Heart left ventricle (tissue), 16 donors: ENCODE results near the gene CTAGE1. TPM values are rescaled to one million over a fixed set of nuclear protein-coding genes. Genes with fewer than 3 reads are reported as not detected.
"Not testable (repeated sequence)": the region's sequence is repeated elsewhere in the genome, so short reads cannot be mapped to it uniquely, and the experiment has no call there.

Source experiments
- ATAC-seq, 4 donors: fragments of 200-7000 bp; cut with Tn5 transposase; one replicate each; pipeline ENCODE4 v1.9.1; 2020 to 2022; ENCODE audit warnings: moderate library complexity in 4 of 4, mild to moderate bottlenecking in 3 of 4, moderate number of reproducible peaks in 1 of 4
- DNase-seq, 5 donors: peaks; one replicate each; pipeline ENCODE4 v3.0.0-alpha.2; 2020
- H3K27ac ChIP-seq, 12 donors: fragments of 200-600 bp; sonication (generic) in 4 of 12; one replicate each; pipeline versions ENCODE4 v1.5.0 to v1.8.0; 2016 to 2022; ENCODE audit warnings: mild to moderate bottlenecking in 2 of 12
- H3K27me3 ChIP-seq, 9 donors: fragments of 200-600 bp; sonication (generic) in 2 of 9; one replicate each; pipeline versions ENCODE4 v1.5.1 to v1.8.0; 2016 to 2022; ENCODE audit warnings: mild to moderate bottlenecking in 3 of 9
- H3K36me3 ChIP-seq, 9 donors: fragments of 200-600 bp; sonication (generic) in 2 of 9; one replicate each; pipeline versions ENCODE4 v1.5.0 to v1.8.0; 2018 to 2022; ENCODE audit warnings: mild to moderate bottlenecking in 2 of 9
- H3K4me1 ChIP-seq, 12 donors: fragments of 200-600 bp; sonication (generic) in 4 of 12; one replicate each; pipeline versions ENCODE4 v1.5.0 to v1.8.0; 2016 to 2022; ENCODE audit warnings: mild to moderate bottlenecking in 3 of 12
- H3K4me3 ChIP-seq, 12 donors: fragments of 200-600 bp; sonication (generic) in 4 of 12; one replicate each; pipeline versions ENCODE4 v1.5.0 to v1.8.0; 2017 to 2022; ENCODE audit warnings: mild to moderate bottlenecking in 9 of 12, moderate library complexity in 4 of 12
- H3K9me3 ChIP-seq, 12 donors: fragments of 200-600 bp; sonication (generic) in 4 of 12; one replicate each; pipeline versions ENCODE4 v1.5.0 to v1.8.0; 2016 to 2022; ENCODE audit warnings: mild to moderate bottlenecking in 1 of 12
- POLR2A ChIP-seq, 2 donors: fragments of 450-650 bp; IDR thresholded peaks; one replicate each; pipeline ENCODE4 v1.6.1; 2017; ENCODE audit warnings: antibody characterized with exemption in 2 of 2, mild to moderate bottlenecking in 2 of 2, moderate library complexity in 2 of 2
- WGBS, 4 donors: extraction: QIAGEN DNeasy Blood & Tissue Kit in 2 of 4; methylation state at CpG; one replicate each; pipeline versions ENCODE4 v1.1.5 to v1.1.7; 2013 to 2018; 5-methylcytosine and 5-hydroxymethylcytosine counted together
- intact Hi-C, 10 donors: fragments of 100-400 bp; cut with DNase I; formaldehyde crosslinking; loops; one replicate each; pipeline versions ENCODE4 v1.11.1 to v1.14.2; 2022
- polyA plus RNA-seq, 2 donors: library from polyadenylated mRNA; stranded (reverse); fragments of 200-250 nt; gene quantifications; one replicate each; pipeline ENCODE4 v1.2.3, GENCODE V29; 2013
- total RNA-seq, 9 donors: library from RNA; depleted of rRNA in 2 of 9; stranded (reverse); fragments of >200 nt in 2 of 9; fragmentation: NEBNext Ultra II Directional in 3 of 9; extraction: Animal tissue kit (Norgen Biotek cat#: 25700) in 3 of 9; gene quantifications; one replicate each; pipeline versions ENCODE4 v1.1.0 to v1.2.4, GENCODE V29; 2016 to 2023
- TF ChIP-seq, protein P1 (sequence below), 12 donors: fragments of 200-600 bp; sonication (generic) in 4 of 12; IDR thresholded peaks; one replicate each; pipeline versions ENCODE4 v1.5.0 to v1.8.0; 2018 to 2022; ENCODE audit warnings: antibody characterized with exemption in 12 of 12, mild to moderate bottlenecking in 5 of 12
- donor health status: ischemic (EF 13 %, LVEDD 7.1; RV severe dilation, severe dysfunction).
- donor health status: healthy with polysubstance abuse.
- donor health status: DM: no; HTN: yes; CAD: no.
- donor health status: DM: no; HTN: no; CAD: no.
- donor health status: ischemic (EF 25% LVEDD 6.9; RV normal size, moderate dysfunction).
- donor health status: ischemic (EF 25% LVEDD 5.7; RV mildly dilated, moderate dysfunction).
- donor health status: healthy.
- donor health status: DM: yes; HTN: yes; CAD: no.
- donor health status: ischemic (EF 35%, LVEDD 5.7; RV mildly dilated, moderate dysfunction).
- donor health status: nonischemic (EF 11% LVEDD 7.7; RV severe dilation, severe dysfunction).
- donor health status: DM: yes; HTN: yes; CAD: no.
- donor health status: PGD.
- donor health status: ischemic (EF 29% LVEDD 5.4; RV normal size, mild dysfunction).
- donor health status: nonischemic (EF 23%, LVEDD 6.1; RV moderate dilation, normal function).

The CTAGE1 gene
- total and polyA plus RNA-seq, 11 donors, result 0.03 TPM; not detected in 10

DNA sequence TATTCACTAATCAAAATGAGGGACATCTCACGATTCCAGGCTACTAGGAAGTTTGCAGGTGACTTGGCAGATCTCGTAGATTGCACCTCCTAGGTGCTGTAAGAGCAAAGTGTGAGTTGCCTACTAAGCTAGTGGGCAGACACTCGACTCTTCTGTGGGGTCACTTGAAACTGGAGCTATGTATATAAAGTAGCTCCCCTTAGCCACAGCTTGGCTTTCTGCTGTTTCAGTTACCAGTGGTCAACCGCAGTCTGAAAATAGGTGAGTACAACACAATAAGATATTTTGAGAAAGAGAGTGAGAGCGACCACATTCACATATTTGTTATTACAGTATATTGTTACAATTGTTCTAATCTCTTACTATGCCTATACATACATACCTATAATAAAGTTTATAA, 23.3 kb downstream of the CTAGE1 start:
- Histone ChIP-seq H3K27me3 (no peaks in the 10 kb centered on the region), H3K36me3 (no peaks in the 10 kb centered on the region), H3K4me3 (no peak overlapping the region), H3K27ac (no peak overlapping the region), H3K4me1 (peaks cover 0 to 24% (median 15%) of the 10 kb centered on the region in 12 donors), H3K9me3 (no peaks in the 10 kb centered on the region)
- no peak for TF ChIP-seq POLR2A (IDR thresholded peaks at IDR 0.05)
- TF ChIP-seq, protein P1, sequence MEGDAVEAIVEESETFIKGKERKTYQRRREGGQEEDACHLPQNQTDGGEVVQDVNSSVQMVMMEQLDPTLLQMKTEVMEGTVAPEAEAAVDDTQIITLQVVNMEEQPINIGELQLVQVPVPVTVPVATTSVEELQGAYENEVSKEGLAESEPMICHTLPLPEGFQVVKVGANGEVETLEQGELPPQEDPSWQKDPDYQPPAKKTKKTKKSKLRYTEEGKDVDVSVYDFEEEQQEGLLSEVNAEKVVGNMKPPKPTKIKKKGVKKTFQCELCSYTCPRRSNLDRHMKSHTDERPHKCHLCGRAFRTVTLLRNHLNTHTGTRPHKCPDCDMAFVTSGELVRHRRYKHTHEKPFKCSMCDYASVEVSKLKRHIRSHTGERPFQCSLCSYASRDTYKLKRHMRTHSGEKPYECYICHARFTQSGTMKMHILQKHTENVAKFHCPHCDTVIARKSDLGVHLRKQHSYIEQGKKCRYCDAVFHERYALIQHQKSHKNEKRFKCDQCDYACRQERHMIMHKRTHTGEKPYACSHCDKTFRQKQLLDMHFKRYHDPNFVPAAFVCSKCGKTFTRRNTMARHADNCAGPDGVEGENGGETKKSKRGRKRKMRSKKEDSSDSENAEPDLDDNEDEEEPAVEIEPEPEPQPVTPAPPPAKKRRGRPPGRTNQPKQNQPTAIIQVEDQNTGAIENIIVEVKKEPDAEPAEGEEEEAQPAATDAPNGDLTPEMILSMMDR (IDR thresholded peaks at IDR 0.05), result no peak
- WGBS, 4 donors, result 91 to 95% (median 92%) methylated on average over 5 of the region's 5 CpGs
- DNase-seq (no peak), ATAC-seq (no peak)
- intact Hi-C loops, result loop anchor here in 1 of 10 donors (10.0 kb wide), 1 partner anchor 50 kb away; no protein-coding TSS in a partner anchor

DNA sequence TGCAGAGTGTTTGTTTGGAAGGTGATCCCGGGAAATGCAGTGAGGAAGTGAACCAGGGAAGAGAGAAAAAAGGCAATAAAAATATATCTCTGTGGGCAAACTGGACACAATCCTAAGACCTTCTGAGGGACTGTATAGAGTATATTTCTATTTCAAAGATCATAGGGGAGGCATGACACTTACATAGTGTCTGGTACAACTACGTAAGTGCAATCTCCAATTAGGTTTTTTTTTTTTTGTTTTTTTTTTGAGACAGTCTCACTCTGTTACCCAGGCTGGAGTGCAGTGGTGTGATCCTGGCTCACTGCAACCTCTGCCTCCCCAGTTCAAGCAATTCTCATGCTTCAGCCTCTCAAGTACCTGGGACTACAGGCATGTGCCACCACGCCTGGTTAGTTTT, 24.6 kb downstream of the CTAGE1 start:
- H3K4me3 ChIP-seq, H3K27me3 ChIP-seq, DNase-seq, H3K36me3 ChIP-seq, ATAC-seq, H3K27ac ChIP-seq, H3K9me3 ChIP-seq: not testable (repeated sequence)
- 90 to 93% (median 91%) methylated on average over 3 of the region's 3 CpGs for WGBS, 4 donors
- intact Hi-C loops, result loop anchor here in 1 of 10 donors (10.0 kb wide), 1 partner anchor 48 kb away; no protein-coding TSS in a partner anchor
- H3K4me1 ChIP-seq, result peaks cover 0 to 18% (median 6%) of the 10 kb centered on the region in 12 donors

DNA sequence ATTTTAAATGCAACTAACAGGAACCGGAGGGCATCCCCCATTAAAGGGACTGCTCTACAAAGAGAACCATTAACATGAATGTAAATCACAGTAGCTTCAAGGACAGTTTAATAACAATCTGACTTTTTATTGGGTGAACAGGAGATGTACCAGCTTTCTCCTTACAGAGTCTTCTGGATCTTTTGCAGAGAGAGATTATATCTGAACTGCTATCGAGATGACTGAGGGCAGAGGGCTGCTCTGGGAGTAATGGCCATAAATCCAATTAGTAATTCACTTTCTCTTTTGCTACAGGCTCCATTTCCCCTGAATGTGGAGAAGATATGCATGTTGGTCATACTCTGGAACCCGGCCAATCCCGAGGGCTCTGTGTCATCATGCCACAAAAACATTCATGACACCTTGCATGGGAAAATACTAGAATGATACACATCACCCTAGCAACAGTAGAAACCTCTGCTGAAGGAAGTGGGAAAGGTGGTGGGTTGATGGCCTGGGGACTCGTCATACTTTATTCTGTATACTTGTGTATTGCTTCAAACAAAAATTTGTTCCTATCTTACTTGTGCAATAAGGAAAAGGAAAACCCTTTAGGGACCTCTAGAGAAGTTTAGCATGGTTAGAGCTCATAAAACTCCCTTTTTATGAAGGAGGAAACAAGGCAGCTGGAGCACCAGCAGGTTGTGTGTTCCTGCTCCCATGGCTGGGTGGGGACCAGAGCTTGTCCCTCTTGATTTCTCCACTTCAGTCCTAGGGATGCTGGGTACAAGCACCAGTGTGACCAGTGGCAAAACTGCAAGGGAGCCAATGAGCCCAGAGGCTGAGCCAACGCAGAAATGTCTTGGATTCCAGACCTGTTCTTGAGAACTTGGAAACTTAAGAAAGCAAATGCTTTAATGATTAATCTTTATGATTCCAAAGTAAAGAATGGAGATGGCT, 26.0 kb downstream of the CTAGE1 start:
- intact Hi-C loops, result loop anchor here in 1 of 10 donors (10.0 kb wide), 1 partner anchor 47 kb away; no protein-coding TSS in a partner anchor
- TF ChIP-seq POLR2A (IDR thresholded peaks at IDR 0.05), result no peak
- TF ChIP-seq, protein P1 (IDR thresholded peaks at IDR 0.05), result no peak
- Histone ChIP-seq H3K27me3 (no peaks in the 10 kb centered on the region), H3K4me1 (peaks cover 0 to 22% (median 7%) of the 10 kb centered on the region in 12 donors), H3K36me3 (no peaks in the 10 kb centered on the region), H3K27ac (no peak overlapping the region), H3K9me3 (no peaks in the 10 kb centered on the region), H3K4me3 (no peak overlapping the region)
- WGBS, 4 donors, result 54 to 66% (median 61%) methylated on average over 6 of the region's 6 CpGs
- peak in 1 of 5 donors; percentile 9 for DNase-seq
- peak in 2 of 4 donors; percentile 15 to 16 for ATAC-seq

DNA sequence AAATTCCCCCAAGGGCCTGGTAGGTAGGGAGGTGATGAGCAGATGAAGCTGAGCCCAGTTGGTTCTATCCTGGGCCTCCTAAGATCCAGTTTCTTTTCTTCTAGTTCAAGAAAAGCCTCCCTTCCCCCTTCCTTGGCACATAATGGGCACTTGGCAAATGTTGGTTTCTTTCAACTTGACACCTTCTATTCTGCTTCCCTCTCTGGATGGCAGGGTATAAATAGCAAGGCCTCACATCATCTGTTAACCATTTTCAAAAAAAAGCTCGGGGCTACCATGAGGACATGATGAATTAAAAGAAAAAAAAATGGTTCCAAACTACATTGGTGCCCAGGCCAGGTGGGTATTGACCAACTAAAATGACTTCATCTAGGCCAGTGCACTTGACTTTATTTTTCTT, 29.9 kb downstream of the CTAGE1 start:
- DNase-seq (peak in 1 of 5 donors; percentile 8), ATAC-seq (peak; percentile 59 to 88 (median 73))
- H3K4me1 ChIP-seq, result peaks cover 0 to 22% (median 7%) of the 10 kb centered on the region in 12 donors
- 35 to 57% (median 49%) methylated on average over 1 of the region's 1 CpG for WGBS, 4 donors
- peak overlapping the region in 2 of 12 donors; percentile 41 to 55 for H3K27ac ChIP-seq
- H3K9me3 ChIP-seq, result no peaks in the 10 kb centered on the region
- TF ChIP-seq, protein P1 (IDR thresholded peaks at IDR 0.05), result no peak
- TF ChIP-seq POLR2A (IDR thresholded peaks at IDR 0.05), result no peak
- no peaks in the 10 kb centered on the region for H3K36me3 ChIP-seq
- no peak overlapping the region for H3K4me3 ChIP-seq
- no peaks in the 10 kb centered on the region for H3K27me3 ChIP-seq
- intact Hi-C loops, result loop anchor here in 3 of 10 donors (5.0 to 10.0 kb wide), 3 partner anchors 165 to 393 kb away; no protein-coding TSS in a partner anchor
